Stimulated activated naive CD8-positive, alpha-beta T cell treated with anti-CD3 and anti-CD28 coated beads, Interleukin-15, Interleukin-2, amounts not matched to agents 100 U/mL and 50 U/mL, for 24 hours (primary cell): ENCODE measurements around the gene MYRIP.
"Not testable (repeated sequence)": the region's sequence is repeated elsewhere in the genome, so short reads cannot be mapped to it uniquely, and the experiment has no call there.

Experiments used
- ATAC-seq: fragments of 150-1000 bp; cut with Tn5 transposase; one replicate; pipeline ENCODE4 v1.10.0; 2021
- DNase-seq: peaks from one replicate; pipeline ENCODE4 v3.0.0; 2021

MYRIP gene

DNA sequence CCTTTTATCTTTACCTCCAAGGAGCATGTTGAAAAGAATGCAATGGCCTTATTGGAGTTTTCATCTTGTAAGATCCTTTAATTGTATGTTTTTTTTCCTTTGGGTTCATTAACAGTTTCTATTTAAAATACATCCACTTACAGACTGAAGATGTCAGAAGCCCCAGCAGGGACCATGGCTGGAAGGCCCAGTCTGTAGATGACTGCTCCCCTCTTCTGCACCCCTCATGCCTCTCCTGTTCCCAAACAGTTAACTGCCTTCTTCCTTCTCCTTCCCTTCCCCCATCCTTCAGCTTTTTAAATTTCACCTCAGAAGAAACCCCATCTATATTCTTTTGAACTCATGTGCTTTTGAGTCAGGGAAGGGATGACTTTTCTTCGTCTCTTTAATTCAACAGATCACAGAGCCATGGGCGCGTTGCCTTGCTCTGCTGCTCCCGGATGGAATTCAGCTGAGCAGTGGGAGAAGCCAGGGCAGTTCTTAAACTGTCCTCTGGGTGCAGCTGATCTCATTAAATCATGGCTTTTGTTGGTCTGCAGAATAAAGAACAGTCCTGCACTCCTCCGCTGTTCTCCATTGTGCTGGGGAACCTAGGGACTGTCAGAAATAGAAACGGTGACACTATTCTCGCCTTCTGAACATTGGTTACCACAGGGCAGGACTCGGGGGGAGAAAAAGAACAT is 428.6 kb downstream of the MYRIP start:
- ATAC-seq (no peak), DNase-seq (no peak)

DNA sequence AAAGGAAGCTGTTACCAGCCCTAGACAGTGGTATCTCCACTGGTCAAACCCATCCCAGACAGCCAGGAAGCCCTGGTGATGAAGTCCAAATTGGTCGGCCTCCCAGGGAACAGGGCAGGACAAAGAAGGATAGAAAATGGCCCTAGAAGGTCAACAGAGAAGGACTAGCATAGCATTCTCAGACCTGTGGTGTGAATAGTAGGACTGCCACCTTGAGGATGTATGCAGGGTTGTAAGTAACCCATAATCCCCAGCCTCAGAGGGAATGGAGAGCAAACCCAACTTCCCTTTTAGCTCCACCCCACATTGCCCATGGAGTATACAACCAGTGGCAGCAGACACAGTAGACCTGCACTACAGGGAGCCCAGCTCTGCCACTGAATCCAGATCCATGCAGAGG is 431.5 kb downstream of the MYRIP start:
- DNase-seq: no peak
- ATAC-seq: no peak

DNA sequence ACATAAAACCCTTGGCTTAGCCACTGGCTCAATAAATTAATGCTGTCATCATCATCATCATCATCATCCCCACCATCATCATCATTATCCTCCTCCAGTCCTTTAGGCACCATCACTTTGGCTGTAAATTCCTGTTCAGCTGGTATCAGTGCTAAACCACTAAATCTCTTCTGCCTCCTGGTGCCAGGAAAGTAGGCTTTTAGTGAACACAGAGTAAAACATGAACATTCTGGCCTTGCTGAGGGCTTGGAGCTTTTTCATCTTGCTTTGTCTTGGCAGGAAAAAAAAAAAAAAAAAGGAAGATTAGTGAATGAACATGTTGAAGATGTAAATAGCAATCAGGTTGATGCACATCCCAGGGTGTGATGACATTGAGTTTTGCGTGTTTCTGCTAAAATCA is 432.8 kb downstream of the MYRIP start:
- DNase-seq: no peak
- no peak for ATAC-seq

DNA sequence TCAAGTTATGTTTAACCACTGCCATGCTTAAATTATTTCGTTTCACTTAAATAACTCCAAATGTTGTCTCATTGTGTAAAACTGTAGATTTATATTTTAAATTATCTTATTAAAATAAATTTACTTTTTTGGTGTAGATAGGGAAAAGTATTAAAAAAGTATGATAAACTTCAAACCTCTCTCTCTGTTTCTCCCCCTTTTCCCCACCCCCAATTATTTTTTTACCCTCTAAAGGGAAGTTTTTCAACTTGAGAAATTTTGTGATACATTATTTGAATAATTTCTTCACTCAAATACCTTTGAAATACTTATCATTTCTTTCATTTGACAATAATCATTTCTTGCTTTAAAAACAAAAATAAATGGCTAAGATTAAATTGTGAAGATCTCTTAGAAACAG is 433.2 kb downstream of the MYRIP start:
- DNase-seq (no peak), ATAC-seq (no peak)

DNA sequence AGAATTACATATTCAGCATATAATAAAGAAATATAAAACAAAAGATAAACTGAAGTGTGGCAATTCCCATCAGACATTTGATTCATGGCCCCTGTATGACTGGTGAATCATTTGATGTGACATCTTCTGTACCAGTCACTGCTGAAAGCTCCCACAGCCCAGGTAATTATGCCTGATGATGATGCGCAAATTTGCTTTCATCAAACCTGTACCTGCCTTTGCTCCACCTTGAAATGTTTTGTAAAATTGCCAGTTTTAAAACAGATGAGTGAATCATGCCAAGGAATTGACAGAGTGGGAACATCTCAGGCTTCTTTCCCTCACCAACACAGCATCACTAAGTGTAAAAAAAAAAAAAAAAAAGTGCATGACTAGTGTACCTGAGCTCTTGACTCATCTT is 433.6 kb downstream of the MYRIP start:
- ATAC-seq (no peak), DNase-seq (no peak)

DNA sequence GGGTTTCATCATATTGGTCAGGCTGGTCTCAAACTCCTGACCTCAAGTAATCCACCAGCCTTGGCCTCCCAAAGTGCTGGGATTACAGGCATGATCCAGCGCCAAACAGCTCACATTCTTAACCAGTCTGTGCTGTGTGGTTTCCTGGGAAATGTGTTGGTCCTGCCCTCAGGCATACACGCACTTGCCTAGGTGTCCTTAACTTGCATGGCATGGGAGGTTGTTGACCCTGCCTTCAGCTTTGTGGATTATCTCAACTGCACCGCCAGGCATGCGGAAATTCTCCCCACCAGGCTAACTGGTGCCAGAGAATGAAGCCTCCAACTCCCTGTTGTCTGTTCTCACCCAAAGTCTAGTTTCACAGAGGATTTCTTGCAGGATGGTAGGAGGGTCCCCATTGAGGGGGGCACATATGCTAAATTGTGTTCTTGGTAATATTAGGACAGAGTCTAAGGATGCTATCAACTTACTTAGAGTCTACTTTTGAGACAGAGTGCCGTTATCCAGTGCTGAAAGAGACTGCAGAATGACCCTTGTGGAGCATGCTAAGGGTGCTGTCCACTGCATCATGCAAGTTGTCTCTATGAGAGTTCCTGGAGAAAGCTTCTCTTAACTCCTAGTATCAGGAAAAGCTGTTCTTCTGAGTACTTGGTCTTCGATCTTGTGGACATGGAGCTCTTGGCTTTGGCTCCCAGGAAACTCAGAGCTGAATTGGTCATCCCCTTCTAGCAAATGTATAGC is 438.5 kb downstream of the MYRIP start:
- ATAC-seq (no peak), DNase-seq (no peak)

DNA sequence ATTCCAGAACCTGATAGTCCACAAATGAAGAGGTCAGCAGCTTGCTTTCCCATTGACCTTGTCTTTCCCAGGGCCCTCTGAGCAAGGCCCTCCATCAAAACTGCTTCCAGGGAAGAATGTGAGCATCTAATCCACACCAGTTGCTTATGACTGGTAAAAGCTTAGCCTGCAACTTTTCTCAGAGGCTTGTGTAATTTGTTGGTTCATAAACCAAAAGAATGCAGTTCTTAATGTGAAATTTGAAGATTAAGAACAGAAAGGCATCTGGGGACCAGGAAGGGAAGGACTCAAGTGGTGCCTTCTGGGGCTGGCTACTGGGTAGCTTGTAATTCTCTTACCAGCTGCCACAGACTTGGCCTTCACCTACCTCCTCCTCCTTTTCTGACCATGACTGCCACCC is 439.2 kb downstream of the MYRIP start:
- no peak for ATAC-seq
- DNase-seq: no peak

DNA sequence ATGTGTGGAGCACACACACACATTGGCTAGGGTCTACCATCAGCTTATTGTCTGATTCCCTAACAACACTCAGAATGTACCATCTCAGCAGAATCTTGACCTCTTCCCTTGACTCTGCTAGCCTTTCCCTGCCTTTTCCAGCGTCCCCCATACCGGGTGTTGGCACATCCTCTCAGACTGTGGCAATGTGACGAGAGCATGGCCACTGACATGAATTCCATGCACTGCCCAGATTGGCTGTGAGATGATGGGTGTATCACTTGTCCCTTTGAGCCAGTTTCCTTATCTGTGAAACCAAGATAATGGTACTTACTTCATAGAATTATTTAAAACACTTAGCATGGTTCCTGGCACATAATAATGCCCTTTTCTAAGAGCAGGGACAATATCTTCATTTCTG is 439.8 kb downstream of the MYRIP start:
- ATAC-seq (no peak), DNase-seq (no peak)

DNA sequence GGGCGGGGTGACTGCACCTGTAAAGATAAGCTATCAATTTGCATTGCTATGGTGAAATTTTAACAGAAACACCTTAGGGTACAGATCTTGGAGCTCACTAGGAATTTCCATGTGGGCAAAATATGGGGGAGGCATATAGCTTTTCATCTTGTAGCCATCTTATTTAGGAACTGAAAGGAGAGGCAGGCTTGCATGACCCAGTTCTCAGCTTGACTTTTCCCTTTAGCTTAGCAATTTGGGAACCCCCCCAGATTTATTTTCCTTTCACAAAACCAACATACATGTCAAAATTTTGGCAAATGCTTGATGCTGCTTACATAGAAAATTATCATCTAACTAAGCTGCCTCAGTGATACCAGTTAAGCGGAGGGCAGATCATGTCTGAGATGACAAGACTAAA is 445.1 kb downstream of the MYRIP start:
- no peak for ATAC-seq
- no peak for DNase-seq

DNA sequence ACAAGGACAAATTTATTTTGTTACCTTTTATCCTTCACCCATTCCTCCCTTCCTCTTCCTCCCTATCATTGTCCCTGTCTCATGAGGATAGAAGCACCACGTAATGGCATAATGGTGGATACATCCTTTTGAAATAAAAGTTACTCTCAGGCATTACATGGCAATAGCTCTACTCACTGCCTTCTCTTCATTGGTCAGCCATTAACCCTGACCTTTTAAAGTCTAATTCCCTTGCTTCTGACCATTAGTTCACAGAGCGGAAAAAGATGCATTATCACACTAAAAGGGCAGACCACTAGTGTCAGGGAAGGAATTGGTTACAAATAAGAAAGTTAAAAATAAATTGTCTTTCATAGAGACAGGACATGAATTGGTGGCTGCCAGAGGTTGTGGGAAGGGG is 445.5 kb downstream of the MYRIP start:
- DNase-seq: no peak
- no peak for ATAC-seq

DNA sequence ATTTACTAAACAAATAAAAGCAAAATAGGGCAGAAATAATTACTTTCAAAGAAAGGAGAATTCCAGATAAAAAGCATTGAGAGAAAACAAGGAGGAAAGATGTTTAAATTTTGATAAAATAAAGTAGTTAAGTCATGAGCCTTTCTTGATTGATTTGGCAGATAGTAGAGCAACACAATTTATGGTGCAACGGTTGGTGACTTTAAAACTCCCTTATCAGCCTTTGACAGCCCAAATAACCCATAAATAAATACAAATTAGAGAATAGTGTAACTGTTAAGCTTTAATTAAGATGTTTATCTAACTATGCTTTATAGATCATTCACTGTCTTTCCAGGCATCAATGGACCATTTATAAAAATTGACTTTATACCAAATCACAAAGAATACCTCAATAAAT is 446.1 kb downstream of the MYRIP start:
- ATAC-seq: no peak
- no peak for DNase-seq

DNA sequence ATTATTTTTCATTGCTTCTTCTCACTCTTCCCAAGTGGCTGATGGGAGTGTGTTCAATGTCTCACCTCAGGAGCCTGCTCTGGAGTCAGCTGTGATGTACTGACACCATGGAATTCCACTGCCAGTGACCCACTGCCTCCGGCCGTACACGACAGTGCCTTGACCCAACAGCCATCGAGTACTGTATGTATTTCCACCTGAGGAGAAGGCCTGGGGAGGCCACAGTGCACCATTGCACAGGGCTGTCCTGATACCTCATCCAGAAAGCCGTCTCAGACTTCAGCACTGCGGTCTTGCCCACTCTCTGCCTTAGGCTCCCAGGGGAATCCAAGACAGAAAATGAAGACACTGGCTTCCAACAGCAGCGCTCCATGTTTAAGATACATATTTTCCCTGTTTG is 448.7 kb downstream of the MYRIP start:
- no peak for ATAC-seq
- DNase-seq: no peak

DNA sequence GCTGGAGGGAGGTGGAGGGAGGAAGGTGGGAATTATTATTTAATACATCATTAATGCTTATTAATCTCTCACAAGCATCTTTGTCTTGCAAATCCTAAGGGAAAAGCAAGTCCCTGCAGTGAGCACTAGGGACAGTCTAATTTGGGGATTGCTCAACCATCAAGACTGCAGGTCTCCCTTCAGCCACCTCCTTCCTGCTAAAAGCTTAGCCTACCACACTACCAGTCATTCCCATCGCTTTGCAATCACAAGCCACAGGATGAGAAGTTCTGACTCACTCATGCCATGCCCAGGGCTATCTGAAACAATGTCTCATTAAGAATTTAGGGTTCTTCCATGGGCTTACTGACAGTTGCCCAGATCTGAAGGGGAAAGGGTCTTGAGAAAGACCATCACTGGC is 449.1 kb downstream of the MYRIP start:
- DNase-seq (no peak), ATAC-seq (no peak)

DNA sequence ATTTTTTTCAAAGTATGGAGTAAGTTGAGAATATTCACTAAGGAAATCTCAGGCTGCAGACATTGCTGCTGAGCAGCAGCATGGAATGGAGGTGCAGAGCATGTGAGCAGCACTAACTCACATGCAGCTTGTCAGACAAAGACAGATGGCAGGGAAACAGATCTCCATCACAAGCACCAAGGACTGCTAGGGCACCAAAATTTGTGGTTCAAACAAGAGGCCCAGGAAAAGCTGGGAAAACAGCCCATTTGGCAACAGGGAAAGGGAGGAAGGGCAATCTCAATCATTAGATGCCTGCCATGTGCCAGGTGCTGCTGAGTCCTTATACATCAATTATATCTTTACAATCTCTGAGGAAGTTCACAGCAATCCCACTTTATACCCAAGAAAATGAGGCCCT is 452.9 kb downstream of the MYRIP start:
- ATAC-seq (no peak), DNase-seq (no peak)

DNA sequence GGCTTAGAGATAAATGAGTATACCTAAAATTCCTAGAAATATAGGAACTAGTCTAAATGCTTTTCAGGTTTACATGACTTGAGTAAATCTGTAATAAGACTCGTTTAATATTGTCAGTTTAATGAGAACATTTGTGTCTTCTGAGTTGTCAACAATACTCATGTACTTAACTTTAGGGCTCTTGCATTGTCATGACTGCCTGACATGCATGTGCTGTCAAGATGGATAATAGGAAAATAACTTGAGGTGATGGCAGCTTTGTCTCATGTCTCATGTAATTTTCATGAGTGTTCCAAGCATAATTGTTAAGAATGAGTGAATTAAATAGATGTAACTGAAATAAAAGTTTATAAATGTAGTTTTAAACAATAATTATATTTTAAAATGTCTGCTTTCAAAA is 455.0 kb downstream of the MYRIP start:
- DNase-seq (no peak), ATAC-seq (no peak)

DNA sequence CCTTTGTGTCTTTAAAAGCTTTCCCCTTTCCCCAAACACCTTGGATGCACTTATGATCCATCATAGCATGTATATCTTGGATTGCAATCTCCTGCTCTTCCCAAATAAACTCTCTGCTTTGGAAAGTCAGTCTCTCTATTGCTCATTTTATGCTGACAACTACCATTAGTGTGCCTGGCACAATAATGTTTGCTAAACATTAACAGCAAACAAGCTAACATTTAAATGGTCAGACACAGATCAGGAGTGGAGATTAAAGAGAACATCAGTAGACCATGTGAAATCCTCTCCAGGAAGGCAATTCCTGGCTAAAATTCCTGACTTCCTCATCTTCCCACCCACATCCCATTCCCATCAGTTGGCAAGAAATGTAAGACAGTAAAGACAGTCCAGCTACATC is 455.8 kb downstream of the MYRIP start:
- ATAC-seq (no peak), DNase-seq (no peak)

DNA sequence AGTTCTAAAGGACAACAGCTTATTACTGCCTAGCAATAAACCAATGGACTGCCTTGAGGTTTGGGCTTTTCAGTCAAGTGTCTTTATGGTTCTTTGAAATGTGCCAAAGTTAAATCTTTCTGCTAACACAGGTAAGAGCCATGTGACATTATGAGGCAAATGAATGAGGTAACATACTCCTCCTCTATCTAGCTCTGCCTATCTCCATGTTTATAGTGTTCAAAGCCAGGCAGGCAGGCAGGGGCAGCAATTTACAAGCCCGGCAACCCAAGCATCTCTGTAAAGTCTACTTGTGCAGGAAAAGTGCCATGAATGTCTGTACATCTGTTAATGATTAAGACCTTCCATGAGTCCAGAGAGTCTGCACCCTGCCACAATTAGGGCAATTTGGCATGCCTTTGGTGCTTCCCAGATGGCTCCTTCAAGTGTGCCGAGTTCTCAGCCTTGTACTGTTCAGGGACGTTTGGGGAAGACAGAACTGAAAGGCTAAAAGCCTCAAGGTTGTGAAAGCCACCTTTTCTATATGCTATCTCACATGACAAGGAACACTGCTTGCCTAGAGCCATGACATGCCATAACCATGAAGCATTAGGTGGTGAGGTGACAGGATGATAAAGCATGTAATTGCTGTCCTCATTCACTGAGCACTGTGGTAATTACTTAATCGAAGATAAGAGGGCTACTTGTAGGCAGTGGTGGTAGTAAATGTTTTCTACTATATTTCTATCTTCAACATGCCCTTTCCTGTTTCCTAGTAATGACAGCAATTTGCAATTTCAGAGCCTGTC is 458.7 kb downstream of the MYRIP start:
- ATAC-seq (no peak), DNase-seq (no peak)

DNA sequence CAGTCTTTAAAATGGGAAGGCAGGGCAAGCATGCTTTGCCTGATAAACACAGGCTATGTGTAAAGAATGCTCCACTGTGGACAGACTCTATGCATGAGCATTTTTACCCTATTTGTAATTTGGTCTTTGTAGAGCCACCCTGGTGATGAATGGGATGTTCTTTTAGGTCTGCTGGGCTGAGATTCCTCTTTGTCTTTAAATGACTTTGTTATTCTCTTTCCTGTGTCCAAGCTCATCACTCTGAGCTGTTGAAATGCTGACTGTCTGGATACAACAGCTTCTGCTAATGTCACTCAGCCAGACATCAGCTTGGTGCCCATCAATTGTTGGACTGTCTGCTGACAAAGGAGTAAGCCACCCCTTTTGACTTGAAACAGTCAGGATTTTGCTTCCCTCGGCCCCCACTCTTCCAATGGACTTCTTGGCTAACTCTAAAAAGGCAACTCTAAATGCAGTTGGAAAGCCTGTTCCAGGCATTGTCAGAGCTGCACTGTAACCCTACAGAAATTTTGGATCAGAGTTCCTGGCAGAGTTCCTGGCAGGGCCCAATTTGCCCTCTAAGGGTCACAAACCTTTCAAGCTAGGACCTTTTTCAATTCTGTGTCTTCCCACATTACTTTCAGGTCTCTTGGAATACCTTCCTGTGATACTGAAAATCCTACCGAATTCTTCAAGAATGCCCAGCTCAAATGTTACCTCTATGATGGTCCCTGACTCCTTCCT is 459.6 kb downstream of the MYRIP start:
- no peak for ATAC-seq

DNA sequence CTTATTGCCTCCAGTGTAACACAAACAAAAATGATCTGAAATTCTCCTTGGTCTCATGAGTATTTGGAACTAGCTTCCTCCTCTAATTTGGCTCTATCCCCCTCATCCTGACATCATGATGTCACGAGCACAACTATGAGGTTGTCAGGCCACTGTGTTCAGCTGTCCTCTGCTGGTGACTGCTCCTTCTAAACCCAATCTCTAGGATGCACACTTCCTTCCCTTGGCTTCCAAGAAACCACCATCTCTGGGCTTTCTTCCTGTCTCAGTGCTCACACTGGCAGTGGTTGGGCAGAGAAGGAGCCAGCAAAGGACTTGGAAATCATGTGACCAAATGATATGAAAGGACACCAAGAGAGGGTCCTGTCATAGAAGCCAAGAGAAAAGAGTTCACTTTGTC is 469.4 kb downstream of the MYRIP start:
- ATAC-seq (no peak), DNase-seq (no peak)

More for the DNA sequence above, 459.6 kb downstream of the MYRIP start:
- DNase-seq: no peak

DNA sequence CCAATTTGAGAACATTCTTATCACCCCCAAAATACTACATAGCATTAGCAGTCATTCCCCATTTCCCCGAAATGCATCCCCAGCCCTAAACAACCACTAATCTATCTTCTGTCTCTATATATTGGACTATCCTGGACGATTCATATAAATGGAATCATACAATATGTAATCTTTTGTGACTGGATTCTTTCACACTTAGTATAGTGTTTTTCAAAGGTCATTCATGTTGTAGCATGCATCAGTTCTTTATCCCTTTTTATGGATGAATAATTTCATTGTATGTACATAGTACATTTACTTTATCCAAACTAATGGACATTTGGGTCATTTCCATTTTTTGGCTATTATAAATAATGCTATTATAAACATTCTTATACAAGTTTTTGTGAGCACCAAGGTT is 472.6 kb downstream of the MYRIP start:
- no peak for ATAC-seq
- no peak for DNase-seq

DNA sequence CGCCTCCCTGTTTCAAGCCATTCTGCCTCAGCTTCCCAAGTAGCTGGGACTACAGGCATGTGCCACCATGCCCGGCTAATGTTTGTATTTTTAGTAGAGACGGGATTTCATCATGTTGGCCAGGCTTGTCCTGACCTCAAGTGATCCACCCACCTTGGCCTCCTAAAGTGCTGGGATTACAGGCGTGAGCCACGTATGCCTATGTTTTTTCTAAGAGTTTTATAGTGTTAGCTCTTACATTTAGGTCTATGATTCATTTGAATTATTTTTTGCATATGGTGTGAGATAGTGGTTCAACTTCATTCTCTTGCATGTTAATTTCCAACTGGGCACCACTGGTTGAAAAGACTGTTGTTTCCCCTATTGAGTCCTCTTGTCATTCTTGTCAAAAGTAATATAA is 473.6 kb downstream of the MYRIP start:
- not testable (repeated sequence) for ATAC-seq, DNase-seq

DNA sequence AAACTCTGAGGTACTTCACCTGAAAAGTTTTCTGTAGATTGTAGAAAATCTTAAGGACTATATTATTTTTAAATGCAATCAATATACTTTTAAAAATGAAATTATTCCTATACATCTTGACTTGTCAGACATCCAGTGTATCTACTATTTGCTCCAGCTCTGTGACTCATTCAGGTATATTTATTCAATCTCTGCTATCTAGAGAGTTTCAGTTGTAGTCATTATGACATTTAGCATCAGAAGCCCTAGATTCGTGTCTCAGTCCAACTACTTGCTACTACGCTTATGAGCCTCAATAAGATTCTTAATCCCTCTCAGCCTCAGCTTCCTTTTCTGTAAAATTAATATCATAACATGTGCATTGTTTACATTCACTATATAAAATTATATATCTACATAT is 477.8 kb downstream of the MYRIP start:
- DNase-seq: no peak
- ATAC-seq: no peak

DNA sequence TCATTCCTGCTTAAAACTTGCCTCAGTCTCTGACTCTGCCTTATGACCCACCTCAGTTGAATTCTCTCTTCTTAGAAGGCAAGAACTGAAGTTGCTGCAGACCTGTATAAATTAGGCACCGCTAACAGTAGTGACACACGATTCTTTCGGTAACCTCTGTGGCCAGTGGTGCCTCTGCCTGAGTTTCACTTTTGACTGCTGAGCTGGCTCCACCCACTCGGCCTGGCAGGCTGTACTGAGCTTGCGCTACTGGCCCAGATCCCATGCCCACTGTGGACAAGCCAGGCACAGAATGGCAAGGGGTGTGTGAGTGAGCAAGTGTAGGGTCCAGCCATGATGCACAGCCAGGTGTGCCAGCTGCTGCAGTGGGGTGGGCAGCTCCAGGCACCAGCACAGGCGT is 481.0 kb downstream of the MYRIP start:
- DNase-seq (peak; percentile 9), ATAC-seq (peak; percentile 57)
